Renal cortical epithelial cell (primary cell): ENCODE results near the gene INKA1. TPM values are rescaled to one million over a fixed set of nuclear protein-coding genes. Genes with fewer than 3 reads are reported as not detected.
"Not testable (repeated sequence)": the region's sequence is repeated elsewhere in the genome, so short reads cannot be mapped to it uniquely, and the experiment has no call there.

ENCODE experiments used
- DNase-seq: peaks from one replicate; pipeline ENCODE4 v3.0.0-alpha.2; 2011; ENCODE audit warnings: low read depth
- total RNA-seq: library from RNA; depleted of rRNA; stranded (reverse); fragments of >200 nt; gene quantifications from 2 replicates; pipeline ENCODE4 v1.2.3, GENCODE V29; 2014

INKA1 gene
- 0.15 and 0.17 TPM in 2 replicates for total RNA-seq

DNA sequence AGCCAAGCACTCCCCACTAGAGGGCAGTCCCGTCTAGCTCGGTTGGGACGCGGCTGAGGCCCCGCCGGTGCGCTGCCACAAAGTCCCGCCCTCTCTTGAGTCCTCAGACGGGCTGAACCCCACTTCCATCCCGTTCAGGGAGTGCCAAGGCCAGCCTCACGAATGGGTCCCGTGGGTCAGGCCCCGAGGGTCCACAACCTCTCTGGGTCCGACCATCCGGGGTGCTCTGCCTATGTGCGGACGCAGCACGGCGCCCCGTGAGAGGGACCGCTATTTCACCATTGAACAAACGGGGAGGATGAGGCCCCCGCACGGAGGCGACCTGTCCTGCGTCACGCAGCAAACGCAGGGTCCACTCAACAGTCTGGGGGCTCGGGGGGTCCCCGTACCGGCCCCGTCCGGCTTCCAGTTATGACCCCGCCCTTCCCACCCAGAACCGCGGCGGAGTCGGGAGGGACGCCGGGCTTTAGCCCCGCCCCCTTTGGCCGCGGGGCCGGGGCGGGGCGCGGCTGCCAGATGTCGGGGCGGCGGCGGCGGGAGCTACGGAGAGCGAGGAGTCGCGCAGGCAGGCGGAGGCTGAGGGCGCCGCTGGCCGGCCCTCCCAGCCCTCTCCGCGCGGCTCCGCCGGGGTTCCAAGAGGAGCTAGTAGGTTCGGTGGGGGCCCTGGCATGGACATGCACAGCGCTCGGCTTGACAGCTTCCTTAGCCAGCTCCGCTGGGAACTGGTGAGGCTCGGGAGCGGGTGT lies at the start of gene INKA1:
Gene INKA1 (plus strand): TSS at position 543 of the 746 bp plus-strand sequence. CDS start 132 bp downstream, at position 675.
- peak; percentile 44 for DNase-seq

DNA sequence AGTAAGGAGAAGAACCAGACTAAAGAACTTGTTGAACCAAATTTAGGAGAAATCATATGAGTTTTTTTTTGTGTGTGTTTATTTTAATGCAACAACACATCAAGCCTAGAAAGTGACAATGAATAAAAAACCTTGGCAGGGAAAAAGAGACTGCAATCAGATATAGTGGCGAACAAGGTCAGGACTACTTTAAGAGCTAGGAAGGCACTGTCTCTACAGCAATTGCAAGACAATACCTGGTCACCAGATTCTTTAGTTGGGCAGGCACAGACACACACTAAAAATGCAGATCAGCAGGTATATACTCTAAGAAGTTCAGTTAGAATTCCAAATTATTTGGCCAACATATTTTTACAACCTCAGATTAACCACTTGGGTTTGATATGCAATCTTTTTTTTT lies 48.5 kb upstream of the INKA1 start:
- no peak for DNase-seq

DNA sequence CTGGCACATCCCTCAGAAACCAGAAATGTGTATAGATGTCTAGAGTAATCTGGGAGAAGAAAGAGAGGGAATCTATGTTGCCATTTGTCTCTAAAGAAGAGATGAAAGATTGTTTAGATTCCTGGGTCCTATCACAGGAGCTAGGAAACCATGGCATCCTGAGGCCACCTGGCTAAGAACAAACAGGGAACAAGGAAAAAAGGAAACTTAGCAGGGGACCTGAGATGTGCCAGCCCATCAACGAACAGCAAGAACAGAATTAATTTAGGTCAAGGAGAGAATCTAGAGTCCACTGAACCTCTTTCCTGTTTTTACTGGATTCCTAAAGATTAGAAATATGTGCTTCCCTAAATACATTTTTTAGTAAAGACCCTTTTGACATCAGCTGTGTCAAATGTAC lies 47.0 kb upstream of the INKA1 start:
- no peak for DNase-seq

DNA sequence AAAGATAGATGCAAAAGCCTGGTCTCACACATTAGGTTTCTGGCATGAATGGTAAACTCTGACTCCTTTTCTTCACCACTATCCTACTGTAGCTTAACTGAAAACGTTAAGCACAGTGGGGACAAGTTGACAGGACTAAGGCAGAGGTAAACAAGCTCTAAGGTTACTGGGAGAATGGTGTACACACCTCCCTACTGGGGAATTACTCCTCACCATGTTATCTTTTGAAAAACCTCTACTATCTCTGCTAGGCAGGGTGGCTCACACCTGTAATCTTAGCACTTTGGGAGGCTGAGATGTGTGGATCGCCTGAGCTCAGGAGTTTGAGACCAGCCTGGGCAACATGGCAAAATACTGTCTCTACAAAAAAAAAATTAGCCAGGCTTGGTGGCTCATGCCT lies 45.9 kb upstream of the INKA1 start:
- no peak for DNase-seq

DNA sequence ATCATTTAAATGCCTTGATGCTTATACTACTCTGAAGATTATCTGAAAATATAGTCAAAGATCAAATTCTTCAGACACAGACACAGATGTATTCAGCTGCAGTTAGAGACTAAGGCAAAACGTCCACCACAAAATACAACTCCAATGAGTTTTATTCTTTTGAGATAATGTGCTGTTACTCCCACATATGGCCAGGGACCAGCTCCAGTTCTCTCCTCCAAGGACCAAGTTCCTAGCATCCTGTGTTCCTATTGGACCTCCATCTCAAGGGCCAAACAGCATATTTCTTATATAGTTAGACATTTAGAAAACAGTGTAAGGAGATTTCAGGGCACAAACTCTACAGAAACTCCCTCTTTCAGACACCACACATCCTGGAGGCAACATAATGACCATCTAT lies 43.8 kb upstream of the INKA1 start:
- DNase-seq: no peak

DNA sequence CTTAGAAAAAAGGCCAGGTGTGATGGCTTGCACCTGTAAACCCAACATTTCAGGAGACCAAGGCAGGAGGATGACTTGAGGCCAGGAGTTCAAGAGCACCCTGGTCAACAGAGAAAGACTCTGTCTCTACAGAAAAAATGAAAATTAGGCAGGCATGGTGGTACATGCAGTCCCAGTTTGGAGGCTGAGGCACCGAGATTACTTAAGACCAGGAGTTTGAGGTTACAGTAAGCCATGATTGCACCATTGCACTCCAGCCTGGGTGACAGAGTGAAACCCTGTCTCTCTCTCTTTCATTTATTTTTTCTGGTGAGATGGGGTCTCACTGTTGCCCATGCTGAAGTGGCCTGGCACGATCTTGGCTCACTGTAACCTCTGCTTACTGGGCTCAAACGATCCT lies 41.4 kb upstream of the INKA1 start:
- DNase-seq: no peak

DNA sequence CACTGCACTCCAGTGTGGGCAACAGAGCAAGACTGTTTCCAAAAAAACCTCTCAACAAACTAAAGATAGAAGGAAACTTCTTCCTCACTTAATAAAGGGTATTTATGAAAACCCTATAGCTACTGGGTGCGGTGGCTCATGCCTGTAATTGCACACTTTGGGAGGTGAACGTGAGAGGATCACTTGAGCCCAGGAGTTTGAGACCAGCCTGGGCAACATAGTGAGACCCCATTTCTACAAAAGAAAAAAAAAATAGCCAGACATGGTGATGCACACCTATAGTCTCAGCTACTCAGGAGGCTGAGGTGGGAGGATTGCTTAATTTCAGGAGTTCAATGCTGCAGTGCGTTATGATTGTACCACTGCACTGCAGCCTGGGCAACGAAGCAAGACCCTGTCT lies 39.1 kb upstream of the INKA1 start:
- no peak for DNase-seq

DNA sequence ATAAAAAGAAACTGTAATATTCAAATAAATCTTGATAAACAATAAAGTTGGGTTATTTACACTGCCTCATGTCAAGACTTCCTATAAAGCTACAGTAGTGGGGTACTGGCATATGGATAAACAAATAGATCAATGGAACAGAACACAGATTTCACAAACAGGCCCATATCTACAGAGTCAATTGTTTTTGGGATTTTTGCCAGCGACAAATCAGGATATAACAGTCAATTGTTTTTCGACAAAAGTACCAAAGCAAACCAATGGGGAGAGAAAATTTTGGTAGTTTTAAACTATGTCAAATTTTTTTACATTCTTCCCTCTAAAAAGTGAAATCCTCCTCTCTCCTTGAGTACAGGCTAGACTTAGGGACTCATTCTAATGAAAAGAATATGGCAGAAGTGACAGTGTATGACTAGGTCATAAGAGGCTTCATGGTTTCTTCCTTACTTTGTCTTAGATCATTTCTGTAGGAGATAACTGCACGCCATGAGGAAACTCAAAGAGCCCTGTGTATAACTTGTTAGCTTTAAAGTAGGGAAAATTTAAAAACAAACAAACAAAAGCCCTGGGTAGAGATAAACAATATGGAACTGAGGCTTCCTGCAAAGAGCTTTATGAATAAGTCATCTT lies 33.7 kb upstream of the INKA1 start:
- DNase-seq: no peak

DNA sequence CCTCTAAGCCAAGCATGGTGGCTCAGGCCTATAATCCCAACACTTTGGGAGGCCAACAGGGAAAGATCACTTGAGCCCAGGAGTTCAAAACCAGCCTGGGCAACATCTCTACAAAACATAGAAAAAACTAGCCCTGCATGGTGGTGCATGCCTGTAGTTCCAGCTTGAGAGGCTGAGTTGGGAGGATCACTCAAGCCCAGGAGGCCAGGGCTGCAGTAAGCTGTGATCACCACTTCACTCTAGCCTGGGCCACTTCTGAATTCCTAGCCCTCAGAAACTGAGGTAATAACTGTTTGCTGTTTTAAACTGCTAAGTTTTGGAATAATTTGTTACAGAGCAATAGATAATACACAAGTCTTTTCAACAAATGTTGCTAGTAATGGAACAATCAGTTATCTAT lies 33.1 kb upstream of the INKA1 start:
- DNase-seq: no peak

DNA sequence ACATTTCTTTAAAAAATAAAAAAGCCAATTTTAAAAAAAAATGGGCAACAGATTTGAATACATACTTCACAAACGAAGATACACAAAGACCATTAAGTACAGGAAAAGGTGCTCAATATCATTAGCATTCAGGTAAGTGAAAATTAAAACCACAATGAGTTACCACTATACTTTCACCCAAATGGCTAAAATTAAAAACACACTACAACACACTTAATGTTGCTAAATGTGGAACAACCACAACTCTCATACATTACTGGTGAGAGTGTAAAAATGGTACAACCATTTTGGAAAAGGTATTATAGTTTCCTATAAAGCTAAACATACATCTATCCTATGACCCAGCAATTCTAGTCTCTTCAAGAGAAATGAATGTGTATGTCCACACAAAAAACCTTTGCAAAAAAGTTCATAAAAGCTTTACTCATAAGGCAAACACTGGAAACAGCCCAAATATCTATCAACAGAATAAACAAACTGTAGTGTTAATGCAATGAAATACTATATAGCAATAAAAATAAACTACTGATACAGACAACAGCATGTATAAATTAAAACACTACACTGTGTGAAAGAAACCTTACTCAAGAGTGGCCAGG lies 31.6 kb upstream of the INKA1 start:
- DNase-seq: no peak

DNA sequence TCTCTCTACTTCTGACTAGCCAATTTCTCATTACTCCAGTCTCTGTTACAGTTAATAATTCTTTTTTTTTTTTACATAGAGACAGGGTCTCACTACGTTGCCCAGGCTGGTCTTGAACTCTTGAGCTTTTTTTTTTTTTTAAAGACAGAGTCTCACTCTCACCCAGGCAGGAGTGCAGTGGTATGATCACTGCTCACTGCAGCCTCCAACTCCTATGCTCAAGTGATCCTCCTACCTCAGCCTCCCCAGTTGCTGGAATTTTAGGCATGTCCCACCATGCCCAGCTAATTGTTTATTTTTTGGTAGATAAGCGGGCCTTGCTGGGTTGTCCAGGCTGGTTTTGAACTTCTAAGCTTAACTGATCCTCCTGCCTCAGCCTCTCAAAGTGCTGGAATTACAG lies 30.4 kb upstream of the INKA1 start:
- no peak for DNase-seq

DNA sequence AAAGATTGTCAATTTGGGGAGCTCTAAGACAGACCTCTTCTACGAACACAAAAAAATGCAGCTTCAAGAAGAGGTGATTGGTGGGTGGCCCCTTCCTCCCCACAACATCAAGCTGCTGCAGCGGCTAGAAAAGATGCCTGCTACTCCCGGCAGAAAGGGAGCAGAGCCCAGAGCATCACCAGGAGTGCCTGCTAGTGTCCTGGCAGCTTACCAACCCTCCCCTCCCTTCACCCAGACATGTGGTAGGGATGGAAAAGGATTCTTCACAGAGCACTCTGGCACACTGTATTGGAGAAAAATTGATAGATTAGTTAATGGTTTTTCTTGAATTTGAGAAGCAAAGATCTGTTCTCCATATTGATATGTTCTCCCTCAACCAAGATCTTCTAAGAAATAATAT lies 27.5 kb upstream of the INKA1 start:
- no peak for DNase-seq

DNA sequence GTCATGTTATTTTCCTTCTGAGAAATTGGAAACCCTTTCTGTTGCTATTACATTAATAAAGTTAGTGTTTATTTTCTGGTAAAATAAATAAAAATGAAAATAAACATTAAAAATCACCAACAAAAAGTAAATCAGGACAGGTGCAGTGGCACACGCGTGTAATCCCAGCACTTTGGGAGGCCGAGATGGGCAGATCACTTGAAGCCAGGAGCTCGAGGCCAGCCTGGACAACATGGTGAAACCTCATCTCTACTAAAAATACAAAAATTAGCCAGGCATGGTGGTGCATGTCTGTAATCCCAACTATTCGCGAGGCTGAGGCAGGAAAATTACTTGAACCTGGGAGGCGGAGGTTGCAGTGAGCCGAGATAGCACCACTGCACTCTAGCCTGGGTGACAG lies 27.0 kb upstream of the INKA1 start:
- DNase-seq: not testable (repeated sequence)

DNA sequence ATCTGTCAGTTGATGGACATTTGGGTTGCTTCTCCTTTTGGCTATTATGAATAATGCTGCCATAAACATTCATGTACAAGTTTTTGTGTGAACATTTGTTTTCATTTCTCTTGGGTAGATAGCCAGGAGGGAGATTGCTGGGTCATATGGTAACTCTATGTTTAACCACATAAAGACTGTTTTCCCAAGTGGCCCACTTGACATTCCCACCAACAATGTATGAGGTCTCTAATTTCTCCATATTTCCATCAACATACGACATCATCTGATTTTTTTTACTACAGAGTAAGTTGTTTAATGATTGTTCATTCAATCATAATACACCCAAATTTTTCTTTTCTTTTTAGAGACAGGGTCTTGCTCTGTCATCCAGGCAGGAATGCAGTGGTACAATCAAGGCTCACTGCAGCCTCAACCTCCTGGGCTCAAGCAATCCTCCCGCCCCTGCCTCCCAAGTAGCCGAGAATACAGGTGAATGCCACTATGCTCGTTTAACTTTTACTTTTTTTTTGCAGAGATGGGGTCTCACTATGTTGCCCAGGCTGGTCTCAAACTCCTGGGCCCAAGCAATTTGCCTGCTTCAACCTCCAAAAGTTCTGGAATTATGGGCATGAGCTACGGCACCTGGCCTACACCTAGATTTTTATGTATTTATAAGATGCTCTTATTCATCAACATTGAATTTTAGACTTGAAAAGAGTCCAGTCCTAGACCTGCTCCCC lies 23.5 kb upstream of the INKA1 start:
- no peak for DNase-seq

DNA sequence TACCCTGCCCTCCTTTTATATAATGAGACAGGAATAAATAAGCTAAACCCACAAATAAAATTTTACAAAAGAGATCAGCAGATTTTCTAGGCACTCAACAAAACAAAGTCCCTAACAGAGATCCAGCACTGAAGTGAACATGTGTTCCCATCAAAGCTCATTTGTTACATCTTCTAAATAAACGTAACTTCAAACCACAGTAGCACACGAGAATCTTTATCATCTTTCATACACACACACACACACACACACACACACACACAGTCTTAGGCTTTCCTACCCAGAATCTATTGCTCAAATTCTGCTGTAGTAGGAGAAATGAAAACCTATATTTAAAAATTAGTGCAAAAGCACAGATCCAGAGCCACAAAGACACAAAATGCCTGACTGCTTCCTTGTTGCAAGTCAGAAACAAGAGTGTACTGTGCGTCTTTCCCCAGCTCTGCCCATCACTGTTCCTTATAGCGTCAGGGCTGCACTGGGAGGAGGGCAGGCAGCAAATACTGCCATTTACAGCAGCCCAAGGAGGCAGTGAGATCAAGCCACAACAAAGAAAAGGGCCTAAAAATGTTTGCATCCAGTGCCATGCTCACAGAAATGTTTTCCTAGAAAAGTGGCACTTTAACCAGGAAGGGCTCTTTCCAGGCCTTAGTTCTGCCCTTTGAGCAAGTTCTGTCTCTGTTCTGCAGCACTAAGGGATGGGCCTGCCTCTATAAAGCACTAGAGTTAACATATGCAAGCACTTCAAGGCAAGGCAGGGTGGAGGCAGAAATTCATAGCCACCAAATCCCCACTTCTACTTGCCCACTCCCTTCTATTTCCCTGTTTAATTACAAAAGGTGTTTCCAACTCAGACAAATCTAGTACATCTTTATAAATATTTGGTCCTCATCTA lies 22.7 kb upstream of the INKA1 start:
- DNase-seq: no peak

DNA sequence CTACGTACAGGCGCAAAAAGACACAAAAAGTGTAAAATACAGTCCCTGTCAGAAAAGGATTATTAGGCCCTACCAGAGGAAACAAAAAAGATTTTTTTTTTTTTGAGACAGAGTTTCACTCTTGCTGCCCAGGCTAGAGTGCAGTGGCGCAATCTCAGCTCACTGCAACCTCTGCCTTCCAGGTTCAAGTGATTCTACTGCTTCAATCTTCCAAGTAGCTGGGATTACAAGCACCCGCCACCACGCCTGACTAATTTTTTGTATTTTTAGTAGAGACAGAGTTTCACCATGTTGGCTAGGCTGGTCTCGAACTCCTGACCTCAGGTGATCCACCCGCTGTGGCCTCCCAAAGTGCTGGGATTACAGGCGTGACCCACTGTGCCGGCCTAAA lies 22.1 kb upstream of the INKA1 start:
- not testable (repeated sequence) for DNase-seq

DNA sequence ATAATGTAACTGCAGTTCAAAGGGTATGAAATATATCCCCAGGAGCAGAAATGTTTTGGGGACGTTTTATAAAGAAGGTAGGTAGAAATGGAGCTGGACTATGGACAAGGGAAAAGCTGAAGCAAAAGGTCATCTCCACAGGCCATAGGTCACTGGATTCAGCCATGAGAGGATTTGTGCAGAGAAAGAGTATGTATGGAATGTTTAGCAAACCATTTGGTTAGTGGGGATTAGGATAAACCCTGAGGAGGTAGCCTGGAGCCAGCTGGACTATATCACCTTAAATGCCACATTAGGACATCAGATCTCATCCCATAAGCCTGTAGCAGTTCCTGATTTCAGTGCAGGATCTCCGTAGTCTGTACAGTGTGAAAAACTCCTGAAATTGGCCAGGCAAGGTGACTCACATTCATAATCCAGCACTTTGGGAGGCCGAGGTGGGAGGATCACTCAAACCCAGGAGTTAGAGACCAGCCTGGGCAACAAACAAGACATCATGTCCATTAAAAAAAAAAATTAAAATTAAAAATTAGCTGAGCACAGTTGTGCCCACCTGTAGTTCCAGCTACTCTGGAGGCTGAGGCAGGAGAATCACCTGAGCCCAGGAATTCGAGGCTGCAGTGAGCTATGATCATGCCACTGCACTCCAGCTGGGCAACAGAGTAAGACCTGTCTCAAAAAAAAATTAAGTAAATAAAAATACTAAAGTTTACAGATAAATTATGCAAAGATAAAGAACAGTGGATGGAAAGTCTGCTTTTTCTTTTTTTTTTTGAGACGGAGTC lies 21.5 kb upstream of the INKA1 start:
- DNase-seq: no peak

DNA sequence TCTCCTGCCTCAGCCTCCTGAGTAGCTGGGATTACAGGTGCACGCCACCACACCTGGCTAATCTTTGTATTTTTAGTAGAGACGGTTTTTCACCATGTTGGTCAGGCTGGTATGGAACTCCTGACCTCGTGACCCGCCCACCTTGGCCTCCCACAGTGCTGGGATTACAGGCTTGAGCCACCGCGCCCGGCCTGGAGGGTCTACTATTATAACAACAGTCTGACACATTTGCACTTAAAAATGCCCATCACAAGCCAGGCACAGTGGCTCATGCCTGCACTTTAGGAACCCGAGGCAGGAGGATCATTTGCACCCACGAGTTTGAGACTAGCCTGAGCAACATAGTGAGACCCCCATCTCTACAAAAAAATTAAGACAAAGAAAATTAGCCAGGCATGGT lies 20.8 kb upstream of the INKA1 start:
- not testable (repeated sequence) for DNase-seq

DNA sequence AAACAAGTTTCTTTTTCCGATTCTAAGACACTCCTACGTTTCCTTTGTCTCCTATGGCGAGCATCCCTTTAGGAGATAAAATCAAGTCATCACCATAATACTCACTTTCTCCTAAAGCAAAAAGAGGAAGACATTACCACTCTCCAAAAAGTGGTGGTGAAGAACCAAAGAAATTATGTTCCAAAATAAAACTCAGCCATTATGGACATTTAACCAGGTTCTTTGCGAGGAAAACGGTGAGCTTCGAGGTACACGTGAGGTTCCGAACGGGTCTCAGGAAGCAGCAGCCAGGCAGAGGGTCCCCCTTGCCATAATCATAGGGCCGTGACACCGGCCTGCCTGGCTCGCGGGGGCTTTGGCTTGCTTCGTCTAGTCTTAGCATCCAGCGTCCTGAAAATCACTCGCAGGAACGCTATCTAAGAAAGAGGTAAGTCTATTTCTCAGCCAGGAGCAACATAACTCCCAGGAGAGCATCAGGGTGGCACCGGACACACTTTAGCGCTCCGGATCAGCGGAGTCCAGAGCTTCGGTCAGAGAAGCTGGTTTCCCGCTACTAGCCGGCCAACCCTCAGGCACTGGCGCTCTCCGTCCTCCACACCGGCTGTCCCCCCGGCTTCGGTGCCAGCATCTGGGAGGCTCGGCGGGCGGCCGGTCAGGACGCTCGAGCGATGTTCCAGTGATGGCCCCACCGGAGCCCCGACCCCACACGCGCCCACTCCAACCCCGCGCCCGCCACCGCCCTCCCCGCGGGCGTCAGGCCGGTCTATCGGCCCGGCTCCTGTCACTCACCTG lies 17.3 kb upstream of the INKA1 start:
- DNase-seq: peak; percentile 33
